Right lobe of liver (tissue), 4 donors: ENCODE data around the gene ABHD16B.

Source experiments
- CTCF ChIP-seq, 4 donors: fragments of 200-600 bp in 3 of 4; fragments of 450-650 bp in 1 of 4; IDR thresholded peaks; one replicate each; pipeline versions ENCODE4 v1.5.1 to v1.8.0; 2016 to 2022; ENCODE audit warnings: antibody characterized with exemption in 4 of 4, mild to moderate bottlenecking in 2 of 4
- POLR2A ChIP-seq: fragments of 450-650 bp; IDR thresholded peaks from one replicate; pipeline ENCODE4 v1.6.1; 2017; ENCODE audit warnings: antibody characterized with exemption, mild to moderate bottlenecking
- donor health status: DM: no; HTN: no; CAD: no.
- donor health status: DM: no; HTN: no; CAD: no.
- donor health status: DM: no; HTN: yes; CAD: no.

GRCh38 chr20:63821811-63822210 lies 39.5 kb upstream of the ABHD16B start:
- TF ChIP-seq CTCF (IDR thresholded peaks at IDR 0.05) (no peak), POLR2A (no peak)
